Neural crest cell (in vitro differentiated cells): ENCODE measurements around the gene MAOB. TPM values are rescaled to one million over a fixed set of nuclear protein-coding genes. Genes with fewer than 3 reads are reported as not detected.

Source experiments
- DNase-seq: peaks from one replicate; pipeline ENCODE4 v3.0.0; 2021; ENCODE audit warnings: low read depth, mixed read lengths, low spot score
- H3K27ac Mint-ChIP-seq: one replicate; pipeline ENCODE4 v1.8.0; 2021; ENCODE audit warnings: mild to moderate bottlenecking, mixed read lengths; ENCODE audit not compliant: unreplicated experiment
- H3K27me3 Mint-ChIP-seq: 2 replicates; pipeline ENCODE4 v1.8.0; 2021; ENCODE audit warnings: low read depth, mild to moderate bottlenecking, mixed read lengths
- H3K36me3 Mint-ChIP-seq: 2 replicates; pipeline ENCODE4 v1.8.0; 2021; ENCODE audit warnings: low read depth, mild to moderate bottlenecking, mixed read lengths
- H3K4me1 Mint-ChIP-seq: 2 replicates; pipeline ENCODE4 v1.8.0; 2021; ENCODE audit warnings: mixed read lengths
- H3K4me3 Mint-ChIP-seq: one replicate; pipeline ENCODE4 v1.8.0; 2021; ENCODE audit warnings: mild to moderate bottlenecking, mixed read lengths
- H3K9me3 Mint-ChIP-seq: 2 replicates; pipeline ENCODE4 v1.8.0; 2021; ENCODE audit warnings: mixed read lengths
- total RNA-seq: library from RNA; stranded (reverse); gene quantifications from 2 replicates; pipeline ENCODE4 v1.2.1, GENCODE V29; 2021
- TF ChIP-seq, protein P1 (sequence below): fragments of 200-600 bp; sonication (generic); conservative IDR thresholded peaks from 2 replicates; pipeline ENCODE4 v1.5.0; 2021; ENCODE audit warnings: antibody characterized with exemption, mild to moderate bottlenecking

The MAOB gene
- total RNA-seq, 1 donor from 2014 or later, result 0.98 TPM

DNA sequence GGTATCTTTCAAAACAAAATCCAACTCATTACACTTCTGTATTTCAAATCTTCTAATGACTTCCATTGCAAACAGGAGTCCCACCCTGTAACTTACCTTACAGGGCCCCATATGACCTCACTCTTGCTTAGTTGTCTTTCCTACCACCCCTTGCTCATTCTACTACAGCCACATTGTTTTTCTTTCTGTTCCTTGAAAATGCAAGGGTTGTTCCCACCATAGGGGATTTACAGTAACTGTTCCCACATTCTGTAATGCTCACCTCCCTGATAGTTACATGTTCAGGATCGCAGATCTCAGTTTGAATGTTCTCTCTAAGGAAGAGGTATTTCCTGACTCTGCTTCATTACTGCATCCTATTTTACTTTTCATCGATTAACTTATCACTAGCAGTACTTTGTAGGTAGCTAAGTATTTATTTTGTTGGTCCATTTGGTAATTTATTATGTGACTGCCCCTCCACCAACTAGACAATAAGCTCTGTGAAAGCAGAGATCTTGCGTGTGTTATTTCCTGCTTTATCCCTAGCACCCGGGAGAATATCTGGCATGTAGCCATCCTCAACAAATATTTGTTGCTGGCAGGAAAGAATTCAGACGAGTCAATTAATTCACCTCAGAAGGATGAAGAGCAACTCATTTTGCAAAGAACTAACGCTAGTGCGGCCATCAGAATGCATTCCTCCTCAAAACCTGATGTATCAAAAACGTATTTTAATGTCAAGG lies 21.4 kb downstream of the MAOB start:
- no peak overlapping the region for H3K4me3 Mint-ChIP-seq
- TF ChIP-seq, protein P1, sequence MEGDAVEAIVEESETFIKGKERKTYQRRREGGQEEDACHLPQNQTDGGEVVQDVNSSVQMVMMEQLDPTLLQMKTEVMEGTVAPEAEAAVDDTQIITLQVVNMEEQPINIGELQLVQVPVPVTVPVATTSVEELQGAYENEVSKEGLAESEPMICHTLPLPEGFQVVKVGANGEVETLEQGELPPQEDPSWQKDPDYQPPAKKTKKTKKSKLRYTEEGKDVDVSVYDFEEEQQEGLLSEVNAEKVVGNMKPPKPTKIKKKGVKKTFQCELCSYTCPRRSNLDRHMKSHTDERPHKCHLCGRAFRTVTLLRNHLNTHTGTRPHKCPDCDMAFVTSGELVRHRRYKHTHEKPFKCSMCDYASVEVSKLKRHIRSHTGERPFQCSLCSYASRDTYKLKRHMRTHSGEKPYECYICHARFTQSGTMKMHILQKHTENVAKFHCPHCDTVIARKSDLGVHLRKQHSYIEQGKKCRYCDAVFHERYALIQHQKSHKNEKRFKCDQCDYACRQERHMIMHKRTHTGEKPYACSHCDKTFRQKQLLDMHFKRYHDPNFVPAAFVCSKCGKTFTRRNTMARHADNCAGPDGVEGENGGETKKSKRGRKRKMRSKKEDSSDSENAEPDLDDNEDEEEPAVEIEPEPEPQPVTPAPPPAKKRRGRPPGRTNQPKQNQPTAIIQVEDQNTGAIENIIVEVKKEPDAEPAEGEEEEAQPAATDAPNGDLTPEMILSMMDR, result no peak
- no peak overlapping the region for H3K27ac Mint-ChIP-seq

DNA sequence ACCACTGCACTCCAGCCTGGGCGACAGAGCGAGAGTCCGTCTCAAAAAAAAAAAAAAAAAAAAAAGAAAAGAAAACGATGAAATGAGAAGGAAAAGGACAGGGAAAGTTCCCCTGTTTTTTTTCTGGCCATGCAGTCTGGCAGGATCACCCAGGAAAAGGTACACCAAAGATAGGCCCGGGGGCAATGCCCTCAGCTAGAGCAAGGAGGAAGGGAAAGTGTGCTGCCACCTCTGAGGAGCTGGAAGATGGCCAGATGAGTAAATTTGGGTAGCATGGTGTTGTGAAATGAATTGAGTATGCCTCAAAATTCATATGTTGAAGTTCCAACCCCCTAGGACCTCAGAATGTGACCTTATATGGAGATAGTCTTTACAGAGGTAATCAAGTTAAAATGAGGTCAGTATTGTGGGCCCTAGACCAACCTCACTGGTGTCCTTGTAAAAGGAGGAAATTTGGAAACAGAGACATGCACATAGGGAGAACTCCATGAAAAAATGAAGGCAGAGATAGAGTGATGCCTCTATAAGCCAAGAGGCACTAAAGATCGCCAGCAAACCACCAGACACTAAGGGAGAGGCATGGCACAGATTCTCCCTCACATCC lies 28.9 kb downstream of the MAOB start:
- Mint-ChIP-seq H3K9me3 (peaks cover 12% of the 10 kb centered on the region), H3K4me3 (no peak overlapping the region), H3K27me3 (no peaks in the 10 kb centered on the region), H3K4me1 (no peaks in the 10 kb centered on the region), H3K36me3 (no peaks in the 10 kb centered on the region), H3K27ac (no peak overlapping the region)
- DNase-seq, result no peak
- TF ChIP-seq, protein P1, result no peak

More for the DNA sequence above, 21.4 kb downstream of the MAOB start:
- no peaks in the 10 kb centered on the region for H3K36me3 Mint-ChIP-seq
- peaks cover 4% of the 10 kb centered on the region for H3K9me3 Mint-ChIP-seq
- no peak for DNase-seq
- H3K27me3 Mint-ChIP-seq, result no peaks in the 10 kb centered on the region
- H3K4me1 Mint-ChIP-seq, result no peaks in the 10 kb centered on the region

DNA sequence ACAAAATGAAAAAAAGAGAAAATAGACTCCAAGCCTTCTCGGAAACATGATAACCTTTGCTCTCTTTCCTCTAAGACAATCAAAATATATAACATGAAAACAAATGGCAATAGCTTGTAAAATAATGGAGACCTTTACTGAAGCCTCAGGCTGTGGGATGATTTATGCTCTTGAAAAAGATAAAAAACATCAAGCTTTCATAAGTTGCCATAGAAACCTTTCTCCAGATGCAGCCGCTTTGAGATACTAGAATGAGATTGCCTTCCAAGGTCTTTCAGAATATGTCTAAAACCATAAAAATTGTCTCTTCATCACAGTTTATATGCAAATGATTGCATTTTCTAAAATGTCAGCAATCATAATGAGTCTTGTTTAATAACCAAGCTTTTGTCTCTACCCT lies 31.6 kb downstream of the MAOB start:
- H3K27me3 Mint-ChIP-seq, result no peaks in the 10 kb centered on the region
- TF ChIP-seq, protein P1, result no peak
- no peaks in the 10 kb centered on the region for H3K36me3 Mint-ChIP-seq
- H3K9me3 Mint-ChIP-seq, result peaks cover 12% of the 10 kb centered on the region
- H3K4me3 Mint-ChIP-seq, result no peak overlapping the region
- DNase-seq, result no peak
- no peaks in the 10 kb centered on the region for H3K4me1 Mint-ChIP-seq
- H3K27ac Mint-ChIP-seq, result no peak overlapping the region

DNA sequence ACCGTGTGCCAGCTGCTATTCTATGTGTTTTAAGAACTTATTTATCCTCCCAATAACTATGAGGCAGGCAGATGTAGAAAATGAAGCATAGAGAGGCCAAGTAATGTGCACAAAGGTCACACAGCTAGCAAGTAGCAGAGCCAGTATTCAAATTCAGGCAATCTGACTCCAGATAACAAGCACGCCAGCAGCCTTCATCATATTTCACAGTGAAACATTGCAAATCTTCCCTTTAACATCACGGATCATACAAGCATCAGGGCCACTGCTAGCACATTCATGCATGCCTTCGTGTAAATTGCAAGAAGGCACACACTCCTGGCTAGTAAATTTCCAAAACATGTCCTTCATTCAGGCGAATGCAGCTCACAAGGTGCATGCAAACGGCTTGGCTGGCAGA lies 33.1 kb downstream of the MAOB start:
- H3K27ac Mint-ChIP-seq, result no peak overlapping the region
- peaks cover 7% of the 10 kb centered on the region for H3K9me3 Mint-ChIP-seq
- no peaks in the 10 kb centered on the region for H3K36me3 Mint-ChIP-seq
- TF ChIP-seq, protein P1, result no peak
- DNase-seq, result no peak
- no peak overlapping the region for H3K4me3 Mint-ChIP-seq
- no peaks in the 10 kb centered on the region for H3K4me1 Mint-ChIP-seq
- H3K27me3 Mint-ChIP-seq, result no peaks in the 10 kb centered on the region

DNA sequence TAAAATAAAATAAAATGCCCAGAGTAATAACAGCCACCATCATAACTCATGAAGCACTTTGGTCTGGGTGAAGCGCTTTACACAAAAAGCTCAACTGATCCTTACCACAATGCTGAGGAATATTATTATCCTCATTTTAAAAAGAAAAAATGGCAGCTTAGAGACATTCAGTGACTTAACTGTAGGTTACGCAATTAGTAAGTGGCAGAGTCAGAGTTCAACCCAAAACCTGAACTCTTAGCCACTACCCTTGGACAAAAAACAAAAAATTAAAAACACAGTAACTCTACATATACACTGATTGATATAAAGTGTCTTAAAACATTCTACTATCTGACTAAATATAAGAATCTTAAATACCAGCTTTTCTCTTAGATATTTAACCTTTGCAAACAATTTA lies 34.9 kb downstream of the MAOB start:
- Mint-ChIP-seq H3K36me3 (no peaks in the 10 kb centered on the region), H3K27ac (no peak overlapping the region), H3K9me3 (peaks cover 6% of the 10 kb centered on the region)

More for the DNA sequence above, 34.9 kb downstream of the MAOB start:
- no peak for DNase-seq
- TF ChIP-seq, protein P1, result no peak
- H3K27me3 Mint-ChIP-seq, result no peaks in the 10 kb centered on the region
- no peak overlapping the region for H3K4me3 Mint-ChIP-seq
- H3K4me1 Mint-ChIP-seq, result no peaks in the 10 kb centered on the region
